Measurements from ENCODE around the gene ZNF346. TPM values are rescaled to one million over a fixed set of nuclear protein-coding genes. Genes with fewer than 3 reads are reported as not detected.

ZNF346 gene
- total and polyA plus RNA-seq, 8 donors: 4.5 to 10.4 (median 7.6) TPM

GRCh38 chr5:177008716-177009115 lies 13.8 kb upstream of the ZNF346 start:
- no peak for TF ChIP-seq CTCF (IDR thresholded peaks at IDR 0.05)
- Histone ChIP-seq H3K4me1 (peaks cover 5 to 13% (median 8%) of the 10 kb centered on the region in 3 donors), H3K27me3 (no peaks in the 10 kb centered on the region), H3K27ac (no peak overlapping the region), H3K4me3 (no peak overlapping the region), H3K36me3 (no peaks in the 10 kb centered on the region), H3K9me3 (no peaks in the 10 kb centered on the region)
- no peak for FAIRE-seq
- DNase-seq: no peak
- intact Hi-C loops (cut with DNase I): no loop called here
- no peak for ATAC-seq
- WGBS, 2 donors: 34 to 46% methylated on average over 2 of the region's 2 CpGs

- no peak overlapping the region for H3K27ac ChIP-seq
- DNase-seq (no peak), FAIRE-seq (no peak), ATAC-seq (no peak)
- no peak overlapping the region for H3K4me3 ChIP-seq
- H3K36me3 ChIP-seq: no peaks in the 10 kb centered on the region
- TF ChIP-seq CTCF (IDR thresholded peaks at IDR 0.05): no peak
- no peaks in the 10 kb centered on the region for H3K9me3 ChIP-seq
- H3K27me3 ChIP-seq: no peaks in the 10 kb centered on the region
- 96 to 97% methylated on average over 4 of the region's 4 CpGs for WGBS, 2 donors
- intact Hi-C loops (cut with DNase I): no loop called here
- peaks cover 0 to 2% (median 2%) of the 10 kb centered on the region in 3 donors for H3K4me1 ChIP-seq
Observed at GRCh38 chr5:177010153-177010552, 12.3 kb upstream of the ZNF346 start.

GRCh38 chr5:177015156-177015555 lies 7.3 kb upstream of the ZNF346 start:
- Histone ChIP-seq H3K27ac (no peak overlapping the region), H3K36me3 (no peaks in the 10 kb centered on the region), H3K9me3 (no peaks in the 10 kb centered on the region), H3K27me3 (no peaks in the 10 kb centered on the region), H3K4me3 (no peak overlapping the region), H3K4me1 (no peaks in the 10 kb centered on the region)
- no peak for FAIRE-seq
- no peak for DNase-seq
- ATAC-seq: no peak
- no peak for TF ChIP-seq CTCF (IDR thresholded peaks at IDR 0.05)
- intact Hi-C loops (cut with DNase I): no loop called here
- 91 to 92% methylated on average over 4 of the region's 4 CpGs for WGBS, 2 donors

GRCh38 chr5:177018341-177018740 lies 4.2 kb upstream of the ZNF346 start:
- ATAC-seq (no peak), DNase-seq (no peak), FAIRE-seq (no peak)
- Histone ChIP-seq H3K9me3 (no peaks in the 10 kb centered on the region), H3K27me3 (no peaks in the 10 kb centered on the region), H3K4me1 (peaks cover 0 to 3% (median 0%) of the 10 kb centered on the region in 3 donors), H3K36me3 (no peaks in the 10 kb centered on the region), H3K4me3 (no peak overlapping the region), H3K27ac (no peak overlapping the region)
- WGBS, 2 donors: 78 to 87% methylated on average over 2 of the region's 2 CpGs
- intact Hi-C loops (cut with DNase I): no loop called here
- no peak for TF ChIP-seq CTCF (IDR thresholded peaks at IDR 0.05)

GRCh38 chr5:177020033-177020432 lies 2.5 kb upstream of the ZNF346 start:
- Histone ChIP-seq H3K36me3 (no peaks in the 10 kb centered on the region), H3K27ac (no peak overlapping the region), H3K4me3 (no peak overlapping the region), H3K27me3 (no peaks in the 10 kb centered on the region), H3K9me3 (no peaks in the 10 kb centered on the region), H3K4me1 (peaks cover 0 to 3% (median 0%) of the 10 kb centered on the region in 3 donors)
- intact Hi-C loops (cut with DNase I): no loop called here
- DNase-seq (no peak), FAIRE-seq (no peak), ATAC-seq (no peak)
- 86 to 98% methylated on average over 2 of the region's 2 CpGs for WGBS, 2 donors
- no peak for TF ChIP-seq CTCF (IDR thresholded peaks at IDR 0.05)

Measured in pancreas (tissue), 10 donors.